ENCODE results near the gene SCRT2.

The SCRT2 gene

GRCh38 chr20:651713-652614, 23.6 kb downstream of the SCRT2 start:
- in situ Hi-C loops (cut with HindIII; ENCODE audit: low pct_ligation_motif_present, low sequenced_read_pairs), result no loop called here
- peak overlapping the region; percentile 97 for H3K27ac ChIP-seq
- no peak for TF ChIP-seq CTCF (IDR thresholded peaks at IDR 0.05; ENCODE audit: low read depth, low read length, missing control alignments)
- H3K4me3 ChIP-seq (ENCODE audit: low read depth, low read length), result peak overlapping the region; percentile 86
- DNase-seq, result no peak
- H3K36me3 ChIP-seq (replicated peaks), result peaks cover 32% of the 10 kb centered on the region
- no peaks in the 10 kb centered on the region for H3K27me3 ChIP-seq (replicated peaks)

GRCh38 chr20:650954-651353, 24.6 kb downstream of the SCRT2 start:
- DNase-seq, result peak; percentile 12
- no peak overlapping the region for H3K4me3 ChIP-seq (ENCODE audit: low read depth, low read length)
- in situ Hi-C loops (cut with HindIII; ENCODE audit: low pct_ligation_motif_present, low sequenced_read_pairs), result no loop called here
- H3K27me3 ChIP-seq (replicated peaks), result no peaks in the 10 kb centered on the region
- no peak overlapping the region for H3K27ac ChIP-seq
- H3K36me3 ChIP-seq (replicated peaks), result peaks cover 35% of the 10 kb centered on the region
- peak; percentile 47 for TF ChIP-seq CTCF (IDR thresholded peaks at IDR 0.05; ENCODE audit: low read depth, low read length, missing control alignments)

- Histone ChIP-seq H3K27ac (no peak overlapping the region), H3K27me3 (replicated peaks) (no peaks in the 10 kb centered on the region), H3K36me3 (replicated peaks) (peaks cover 35% of the 10 kb centered on the region), H3K4me3 (ENCODE audit: low read depth, low read length) (no peak overlapping the region)
- no peak for DNase-seq
- in situ Hi-C loops (cut with HindIII; ENCODE audit: low pct_ligation_motif_present, low sequenced_read_pairs), result no loop called here
- no peak for TF ChIP-seq CTCF (IDR thresholded peaks at IDR 0.05; ENCODE audit: low read depth, low read length, missing control alignments)
These were observed 25.3 kb downstream of the SCRT2 start for GRCh38 chr20:650281-650680.

GRCh38 chr20:647479-648019, 28.1 kb downstream of the SCRT2 start:
- no peak overlapping the region for H3K4me3 ChIP-seq (ENCODE audit: low read depth, low read length)
- no peak overlapping the region for H3K27ac ChIP-seq
- DNase-seq, result no peak
- in situ Hi-C loops (cut with HindIII; ENCODE audit: low pct_ligation_motif_present, low sequenced_read_pairs), result no loop called here
- no peak for TF ChIP-seq CTCF (IDR thresholded peaks at IDR 0.05; ENCODE audit: low read depth, low read length, missing control alignments)
- H3K27me3 ChIP-seq (replicated peaks), result no peaks in the 10 kb centered on the region
- peaks cover 35% of the 10 kb centered on the region for H3K36me3 ChIP-seq (replicated peaks)

- no peak for TF ChIP-seq CTCF (IDR thresholded peaks at IDR 0.05; ENCODE audit: low read depth, low read length, missing control alignments)
- DNase-seq, result no peak
- peaks cover 35% of the 10 kb centered on the region for H3K36me3 ChIP-seq (replicated peaks)
- in situ Hi-C loops (cut with HindIII; ENCODE audit: low pct_ligation_motif_present, low sequenced_read_pairs), result no loop called here
- no peak overlapping the region for H3K4me3 ChIP-seq (ENCODE audit: low read depth, low read length)
- H3K27me3 ChIP-seq (replicated peaks), result no peaks in the 10 kb centered on the region
- H3K27ac ChIP-seq, result no peak overlapping the region
These were observed 28.8 kb downstream of the SCRT2 start for GRCh38 chr20:646868-647233.

All from brain microvascular endothelial cell (primary cell).